ENCODE data around the gene MTMR12.
A peak's percentile ranks its signal among the peaks of the same experiment; 100 is the strongest.

The MTMR12 gene

DNA sequence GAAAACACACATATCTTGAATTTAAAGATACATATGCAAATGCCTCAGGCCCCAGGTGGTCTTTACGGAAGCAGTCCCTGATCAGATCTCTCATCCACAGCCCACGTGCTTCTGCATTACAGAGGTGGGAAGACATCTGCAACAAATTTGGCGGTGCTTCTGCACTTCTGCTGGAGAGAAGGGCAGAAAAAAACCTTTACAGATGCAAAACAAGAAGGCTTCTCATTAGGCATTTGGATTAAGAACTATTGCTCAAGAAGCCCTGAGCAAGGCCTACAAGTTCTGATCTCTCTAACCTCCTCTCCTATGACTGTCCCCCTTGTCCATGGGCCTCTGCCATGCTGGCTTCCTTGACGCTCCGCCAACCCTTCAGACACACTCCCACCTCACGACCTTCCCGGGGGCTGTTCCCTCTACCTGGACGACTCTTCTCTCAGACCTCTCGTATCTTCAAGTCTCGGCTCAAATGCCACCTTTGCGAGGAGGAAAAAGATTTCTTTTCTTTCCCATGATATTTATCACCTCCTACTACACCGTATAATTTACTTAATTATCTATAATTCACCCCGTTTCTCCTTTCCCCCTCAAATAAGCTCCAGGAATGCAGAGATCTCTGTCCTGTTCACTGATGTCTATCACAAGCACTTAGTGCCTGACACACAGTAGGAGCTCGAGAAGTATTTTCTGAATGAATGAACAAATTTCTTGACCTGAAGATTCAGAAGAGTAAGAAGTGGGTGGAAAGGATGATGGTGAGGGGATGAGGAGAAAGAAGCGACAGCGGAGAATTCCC, 1.1 kb downstream of the MTMR12 start:
- peak; percentile 37 for DNase-seq (ENCODE audit: low read depth)
- H3K4me3 ChIP-seq (ENCODE audit: control insufficient read depth, low read depth, low read length), result peak overlapping the region; percentile 77
- TF ChIP-seq, protein P1, sequence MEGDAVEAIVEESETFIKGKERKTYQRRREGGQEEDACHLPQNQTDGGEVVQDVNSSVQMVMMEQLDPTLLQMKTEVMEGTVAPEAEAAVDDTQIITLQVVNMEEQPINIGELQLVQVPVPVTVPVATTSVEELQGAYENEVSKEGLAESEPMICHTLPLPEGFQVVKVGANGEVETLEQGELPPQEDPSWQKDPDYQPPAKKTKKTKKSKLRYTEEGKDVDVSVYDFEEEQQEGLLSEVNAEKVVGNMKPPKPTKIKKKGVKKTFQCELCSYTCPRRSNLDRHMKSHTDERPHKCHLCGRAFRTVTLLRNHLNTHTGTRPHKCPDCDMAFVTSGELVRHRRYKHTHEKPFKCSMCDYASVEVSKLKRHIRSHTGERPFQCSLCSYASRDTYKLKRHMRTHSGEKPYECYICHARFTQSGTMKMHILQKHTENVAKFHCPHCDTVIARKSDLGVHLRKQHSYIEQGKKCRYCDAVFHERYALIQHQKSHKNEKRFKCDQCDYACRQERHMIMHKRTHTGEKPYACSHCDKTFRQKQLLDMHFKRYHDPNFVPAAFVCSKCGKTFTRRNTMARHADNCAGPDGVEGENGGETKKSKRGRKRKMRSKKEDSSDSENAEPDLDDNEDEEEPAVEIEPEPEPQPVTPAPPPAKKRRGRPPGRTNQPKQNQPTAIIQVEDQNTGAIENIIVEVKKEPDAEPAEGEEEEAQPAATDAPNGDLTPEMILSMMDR (conservative IDR thresholded peaks at IDR 0.05; ENCODE audit: control insufficient read depth, insufficient read depth, low read depth, low read length), result no peak

DNA sequence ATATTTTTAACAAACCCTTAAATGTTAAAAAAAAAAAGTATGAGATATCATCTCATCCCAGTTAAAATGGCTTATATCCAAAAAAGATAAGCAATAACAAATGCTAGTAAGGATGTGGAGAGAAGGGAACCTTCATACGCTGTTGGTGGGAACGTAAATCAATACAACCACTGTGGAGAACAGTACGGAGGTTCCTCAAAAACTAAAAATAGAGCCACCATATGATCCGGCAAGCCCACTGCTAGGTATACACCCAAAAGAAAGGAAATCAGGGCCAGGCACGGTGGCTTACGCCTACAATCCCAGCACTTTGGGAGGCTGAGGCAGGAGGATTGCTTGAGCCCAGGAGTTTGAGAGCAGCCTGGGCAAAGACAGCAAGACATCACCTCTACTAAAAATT, 3.0 kb downstream of the MTMR12 start:
- no peak for DNase-seq (ENCODE audit: low read depth)
- H3K4me3 ChIP-seq (ENCODE audit: control insufficient read depth, low read depth, low read length), result no peak overlapping the region
- TF ChIP-seq, protein P1 (conservative IDR thresholded peaks at IDR 0.05; ENCODE audit: control insufficient read depth, insufficient read depth, low read depth, low read length), result no peak

DNA sequence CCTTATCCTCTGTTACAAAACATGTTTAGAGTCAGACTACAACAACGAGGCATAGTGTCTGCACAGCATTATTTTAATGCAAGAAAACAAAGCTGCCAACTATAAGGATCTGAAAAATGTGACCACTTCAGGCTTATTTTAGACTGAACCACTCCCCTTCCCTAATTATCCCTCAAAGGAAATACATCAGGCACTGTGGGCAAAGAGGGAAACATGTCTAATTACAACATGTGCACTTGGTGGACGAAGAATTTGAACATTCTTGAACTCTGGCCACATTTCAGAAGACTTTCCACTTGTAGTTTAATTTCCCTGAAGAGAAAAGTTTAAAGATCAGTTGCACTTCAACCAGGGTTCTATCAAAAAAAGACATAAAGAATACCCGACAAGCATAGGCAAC, 3.8 kb downstream of the MTMR12 start:
- TF ChIP-seq, protein P1 (conservative IDR thresholded peaks at IDR 0.05; ENCODE audit: control insufficient read depth, insufficient read depth, low read depth, low read length), result no peak
- DNase-seq (ENCODE audit: low read depth), result no peak
- H3K4me3 ChIP-seq (ENCODE audit: control insufficient read depth, low read depth, low read length), result no peak overlapping the region

DNA sequence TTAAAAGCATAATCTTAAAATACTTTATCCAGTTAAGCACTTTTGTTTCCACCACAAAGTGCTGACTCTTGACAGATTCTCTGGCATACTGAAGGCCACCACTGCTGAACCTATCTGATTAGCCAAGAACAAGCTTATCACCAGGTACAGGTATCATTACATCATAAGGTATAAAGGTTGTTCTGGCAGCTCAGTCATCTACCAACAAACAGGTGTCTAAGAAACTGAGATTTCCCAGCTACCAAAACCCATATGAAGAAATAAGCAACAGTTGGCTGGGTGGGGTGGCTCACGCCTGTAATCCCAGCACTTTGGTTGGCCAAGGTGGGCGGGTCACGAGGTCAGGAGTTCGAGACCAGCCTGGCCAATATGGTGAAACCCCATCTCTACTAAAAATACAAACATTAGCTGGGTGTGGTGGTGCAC, 5.0 kb downstream of the MTMR12 start:
- TF ChIP-seq, protein P1 (conservative IDR thresholded peaks at IDR 0.05; ENCODE audit: control insufficient read depth, insufficient read depth, low read depth, low read length), result no peak
- DNase-seq (ENCODE audit: low read depth), result no peak
- H3K4me3 ChIP-seq (ENCODE audit: control insufficient read depth, low read depth, low read length), result no peak overlapping the region

DNA sequence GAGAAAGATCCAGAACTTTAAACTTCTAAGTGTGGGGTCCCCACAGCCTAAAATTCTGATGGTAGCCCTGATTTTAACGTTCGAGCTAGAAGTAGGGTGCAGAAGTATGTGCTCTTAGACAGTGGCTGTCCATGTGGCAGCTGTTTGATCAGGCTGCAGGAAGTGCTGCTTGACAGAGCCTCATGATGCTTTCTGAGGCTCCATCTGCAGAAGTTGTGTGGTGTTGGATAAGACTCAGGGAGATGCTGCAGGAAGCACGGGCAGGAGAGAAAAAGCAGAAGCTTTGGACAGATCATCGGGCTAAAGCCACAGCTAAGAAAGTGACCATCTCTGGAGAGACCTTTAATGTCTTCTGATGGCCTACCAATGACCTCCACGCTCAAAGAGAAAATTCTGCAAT, 8.1 kb downstream of the MTMR12 start:
- H3K4me3 ChIP-seq (ENCODE audit: control insufficient read depth, low read depth, low read length), result no peak overlapping the region
- TF ChIP-seq, protein P1 (conservative IDR thresholded peaks at IDR 0.05; ENCODE audit: control insufficient read depth, insufficient read depth, low read depth, low read length), result no peak
- no peak for DNase-seq (ENCODE audit: low read depth)

DNA sequence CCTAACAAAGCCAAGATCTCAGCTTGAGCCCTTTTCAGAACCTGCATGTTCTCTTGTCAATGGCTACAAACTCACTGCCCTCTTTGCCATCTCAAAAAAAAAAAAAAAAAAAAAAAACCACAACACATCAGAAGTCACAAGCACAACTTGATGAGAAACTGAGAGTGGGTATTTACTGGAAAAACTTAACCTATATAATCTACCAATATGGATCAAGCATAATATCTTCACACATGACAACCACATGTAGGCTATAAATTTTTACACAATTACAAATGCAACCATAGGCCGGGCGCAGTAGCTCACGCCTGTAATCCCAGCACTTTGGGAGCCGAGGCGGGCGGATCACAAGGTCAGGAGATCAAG, 9.0 kb downstream of the MTMR12 start:
- H3K4me3 ChIP-seq (ENCODE audit: control insufficient read depth, low read depth, low read length), result no peak overlapping the region
- TF ChIP-seq, protein P1 (conservative IDR thresholded peaks at IDR 0.05; ENCODE audit: control insufficient read depth, insufficient read depth, low read depth, low read length), result no peak
- no peak for DNase-seq (ENCODE audit: low read depth)

All from fibroblast of mammary gland (primary cell).